Fibroblast of skin of right biceps (primary cell): ENCODE data around the gene FZD2.
A peak's percentile ranks its signal among the peaks of the same experiment; 100 is the strongest.
"Not testable (repeated sequence)": the region's sequence is repeated elsewhere in the genome, so short reads cannot be mapped to it uniquely, and the experiment has no call there.

Source experiments
- DNase-seq: peaks from one replicate; pipeline ENCODE4 v3.0.0-alpha.2; 2013

Gene FZD2

GRCh38 chr17:44578947-44579346 is 21.7 kb downstream of the FZD2 start:
- DNase-seq, result no peak

GRCh38 chr17:44581868-44582267 is 24.6 kb downstream of the FZD2 start:
- DNase-seq, result no peak

- peak; percentile 36 for DNase-seq
Measured at GRCh38 chr17:44584443-44584842, 27.2 kb downstream of the FZD2 start.

GRCh38 chr17:44585315-44585714 is 28.0 kb downstream of the FZD2 start:
- no peak for DNase-seq

GRCh38 chr17:44587339-44587738 is 30.1 kb downstream of the FZD2 start:
- DNase-seq, result peak; percentile 96

GRCh38 chr17:44589316-44590071 is 32.2 kb downstream of the FZD2 start:
- DNase-seq, result peak; percentile 73

- not testable (repeated sequence) for DNase-seq
Measured at GRCh38 chr17:44590072-44590462, 32.8 kb downstream of the FZD2 start.

- DNase-seq, result not testable (repeated sequence)
Measured at GRCh38 chr17:44590762-44591161, 33.5 kb downstream of the FZD2 start.

- DNase-seq, result peak; percentile 40
Measured at GRCh38 chr17:44591206-44591605, 33.9 kb downstream of the FZD2 start.

GRCh38 chr17:44593156-44593555 is 35.9 kb downstream of the FZD2 start:
- no peak for DNase-seq

- no peak for DNase-seq
Measured at GRCh38 chr17:44595216-44595775, 38.0 kb downstream of the FZD2 start.

GRCh38 chr17:44598329-44598728 is 41.0 kb downstream of the FZD2 start:
- no peak for DNase-seq

- no peak for DNase-seq
Measured at GRCh38 chr17:44598932-44599297, 41.6 kb downstream of the FZD2 start.

GRCh38 chr17:44599298-44600175 is 42.3 kb downstream of the FZD2 start:
- peak; percentile 95 for DNase-seq

- DNase-seq, result peak; percentile 70
Measured at GRCh38 chr17:44601539-44601938, 44.3 kb downstream of the FZD2 start.

- DNase-seq, result no peak
Measured at GRCh38 chr17:44601973-44602372, 44.7 kb downstream of the FZD2 start.

GRCh38 chr17:44602390-44602789 is 45.1 kb downstream of the FZD2 start:
- DNase-seq, result no peak

GRCh38 chr17:44602970-44603369 is 45.7 kb downstream of the FZD2 start:
- no peak for DNase-seq

- DNase-seq, result no peak
Measured at GRCh38 chr17:44604116-44604761, 47.0 kb downstream of the FZD2 start.

GRCh38 chr17:44604768-44605485 is 47.6 kb downstream of the FZD2 start:
- DNase-seq, result no peak

- no peak for DNase-seq
Measured at GRCh38 chr17:44606658-44607057, 49.4 kb downstream of the FZD2 start.

- peak; percentile 88 for DNase-seq
Measured at GRCh38 chr17:44607836-44608690, 50.8 kb downstream of the FZD2 start.
